Testis (tissue), 3 donors: ENCODE data around the gene TNFSF13. TPM values are rescaled to one million over a fixed set of nuclear protein-coding genes. Genes with fewer than 3 reads are reported as not detected.

ENCODE experiments used
- DNase-seq: peaks from one replicate; pipeline ENCODE4 v3.0.0-alpha.2; 2019
- H3K27ac ChIP-seq, 2 donors: fragments of 200-600 bp; sonication (generic); one replicate each; pipeline ENCODE4 v1.5.1; 2019
- H3K27me3 ChIP-seq: fragments of 200-600 bp; sonication (generic); one replicate; pipeline ENCODE4 v1.5.1; 2019
- H3K36me3 ChIP-seq: fragments of 200-600 bp; sonication (generic); one replicate; pipeline ENCODE4 v1.5.1; 2017; ENCODE audit warnings: low read depth; ENCODE audit errors: missing control alignments
- H3K4me1 ChIP-seq: fragments of 200-600 bp; sonication (generic); one replicate; pipeline ENCODE4 v1.5.1; 2019
- H3K4me3 ChIP-seq, 2 donors: fragments of 200-600 bp; sonication (generic); one replicate each; pipeline ENCODE4 v1.5.1; 2017 to 2019
- H3K9me3 ChIP-seq: fragments of 200-600 bp; sonication (generic); one replicate; pipeline ENCODE4 v1.5.1; 2017
- POLR2A ChIP-seq: fragments of 450-650 bp; IDR thresholded peaks from one replicate; pipeline ENCODE4 v1.6.1; 2017; ENCODE audit warnings: antibody characterized with exemption, mild to moderate bottlenecking, moderate library complexity
- WGBS, 2 donors: methylation state at CpG; one replicate each; pipeline ENCODE4 v1.1.5; 2018; 5-methylcytosine and 5-hydroxymethylcytosine counted together
- intact Hi-C: fragments of 100-400 bp; cut with DNase I; formaldehyde crosslinking; loops from one replicate; pipeline ENCODE4 v1.15.1; 2023; ENCODE audit warnings: low total_unique reads
- polyA plus RNA-seq: library from polyadenylated mRNA; stranded (reverse); fragments of 350-450 nt; fragmentation: Illumina TruSeq; extraction: RNeasy Lipid Tissue Mini Kit (QIAGEN cat#74804); gene quantifications from one replicate; pipeline ENCODE4 v1.2.3, GENCODE V29; 2014; ENCODE audit warnings: low read depth, low replicate concordance; ENCODE audit not compliant: insufficient read depth
- total RNA-seq, 2 donors: library from RNA; depleted of rRNA; stranded (reverse); fragments of >200 nt; gene quantifications; one replicate each; pipeline ENCODE4 v1.2.3, GENCODE V29; 2016
- TF ChIP-seq, protein P1 (sequence below), 3 experiments: fragments of 450-650 bp in 2 of 3; fragments of 200-600 bp in 1 of 3; sonication (generic) in 1 of 3; IDR thresholded peaks; one replicate each; pipeline ENCODE4 v1.5.1; 2016 to 2019; ENCODE audit warnings: antibody characterized with exemption in 3 of 3, mild to moderate bottlenecking in 2 of 3, moderate library complexity in 1 of 3

Gene TNFSF13
- total and polyA plus RNA-seq, 3 donors from 2014 or later, result 1.2 to 11.5 (median 5.1) TPM

DNA sequence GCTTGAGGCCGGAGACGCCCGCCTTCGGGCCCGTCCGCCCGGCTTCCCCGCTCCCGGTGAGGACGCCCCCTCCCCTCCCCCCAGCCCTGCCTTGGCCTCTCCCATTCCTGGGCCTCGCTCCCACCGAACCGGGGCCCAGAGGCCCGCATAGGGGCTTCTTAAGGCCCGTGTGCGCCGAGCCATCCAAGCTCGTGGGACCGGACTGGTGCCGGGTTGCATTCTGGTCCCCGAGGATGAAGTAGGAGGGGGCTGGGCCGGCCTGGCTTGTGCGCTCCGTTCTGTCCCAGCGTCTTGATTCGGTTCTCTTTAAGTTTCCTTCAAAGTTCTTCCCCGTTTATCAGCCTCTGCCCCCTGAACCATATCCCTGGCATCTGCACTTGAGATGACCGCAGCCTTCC, 3.7 kb downstream of the TNFSF13 start:
- DNase-seq, result no peak
- intact Hi-C loops, result loop anchor here (10.0 kb wide), 1 partner anchor 207 kb away; the partner anchor contains the start of genes KCTD11 and TMEM95
- Histone ChIP-seq H3K27me3 (no peaks in the 10 kb centered on the region), H3K27ac (peak overlapping the region; percentile 67 to 92), H3K4me1 (peaks cover 53% of the 10 kb centered on the region), H3K36me3 (no peaks in the 10 kb centered on the region), H3K4me3 (peak overlapping the region; percentile 76 to 93), H3K9me3 (no peaks in the 10 kb centered on the region)
- TF ChIP-seq, protein P1, sequence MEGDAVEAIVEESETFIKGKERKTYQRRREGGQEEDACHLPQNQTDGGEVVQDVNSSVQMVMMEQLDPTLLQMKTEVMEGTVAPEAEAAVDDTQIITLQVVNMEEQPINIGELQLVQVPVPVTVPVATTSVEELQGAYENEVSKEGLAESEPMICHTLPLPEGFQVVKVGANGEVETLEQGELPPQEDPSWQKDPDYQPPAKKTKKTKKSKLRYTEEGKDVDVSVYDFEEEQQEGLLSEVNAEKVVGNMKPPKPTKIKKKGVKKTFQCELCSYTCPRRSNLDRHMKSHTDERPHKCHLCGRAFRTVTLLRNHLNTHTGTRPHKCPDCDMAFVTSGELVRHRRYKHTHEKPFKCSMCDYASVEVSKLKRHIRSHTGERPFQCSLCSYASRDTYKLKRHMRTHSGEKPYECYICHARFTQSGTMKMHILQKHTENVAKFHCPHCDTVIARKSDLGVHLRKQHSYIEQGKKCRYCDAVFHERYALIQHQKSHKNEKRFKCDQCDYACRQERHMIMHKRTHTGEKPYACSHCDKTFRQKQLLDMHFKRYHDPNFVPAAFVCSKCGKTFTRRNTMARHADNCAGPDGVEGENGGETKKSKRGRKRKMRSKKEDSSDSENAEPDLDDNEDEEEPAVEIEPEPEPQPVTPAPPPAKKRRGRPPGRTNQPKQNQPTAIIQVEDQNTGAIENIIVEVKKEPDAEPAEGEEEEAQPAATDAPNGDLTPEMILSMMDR (IDR thresholded peaks at IDR 0.05), result no peak
- TF ChIP-seq POLR2A, result no peak
- WGBS, 2 donors, result 0% methylated on average over 14 to 27 of the region's 28 CpGs

DNA sequence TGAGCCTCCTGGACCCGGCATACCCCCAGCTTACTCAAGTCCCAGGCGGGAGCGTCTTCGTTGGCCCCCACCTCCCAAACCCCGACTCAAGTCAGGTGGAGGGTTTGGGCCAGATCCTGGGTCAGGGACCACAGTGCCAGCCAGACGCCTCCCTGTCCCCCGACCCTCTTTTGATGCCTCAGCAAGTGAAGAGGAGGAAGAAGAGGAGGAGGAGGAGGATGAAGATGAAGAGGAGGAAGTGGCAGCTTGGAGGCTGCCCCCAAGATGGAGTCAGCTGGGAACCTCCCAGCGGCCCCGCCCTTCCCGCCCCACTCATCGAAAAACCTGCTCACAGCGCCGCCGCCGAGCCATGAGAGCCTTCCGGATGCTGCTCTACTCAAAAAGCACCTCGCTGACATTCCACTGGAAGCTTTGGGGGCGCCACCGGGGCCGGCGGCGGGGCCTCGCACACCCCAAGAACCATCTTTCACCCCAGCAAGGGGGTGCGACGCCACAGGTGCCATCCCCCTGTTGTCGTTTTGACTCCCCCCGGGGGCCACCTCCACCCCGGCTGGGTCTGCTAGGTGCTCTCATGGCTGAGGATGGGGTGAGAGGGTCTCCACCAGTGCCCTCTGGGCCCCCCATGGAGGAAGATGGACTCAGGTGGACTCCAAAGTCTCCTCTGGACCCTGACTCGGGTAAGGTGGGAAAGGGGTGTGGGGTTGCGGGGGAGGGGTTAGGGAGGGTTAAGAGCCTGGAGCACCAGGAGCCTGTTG, 4.7 kb downstream of the TNFSF13 start:
- TF ChIP-seq POLR2A, result no peak
- TF ChIP-seq, protein P1 (IDR thresholded peaks at IDR 0.05), result no peak
- DNase-seq, result no peak
- WGBS, 2 donors, result 63 to 65% methylated on average over 22 to 30 of the region's 30 CpGs
- Histone ChIP-seq H3K9me3 (no peaks in the 10 kb centered on the region), H3K4me1 (peaks cover 42% of the 10 kb centered on the region), H3K36me3 (no peaks in the 10 kb centered on the region), H3K27ac (no peak overlapping the region), H3K4me3 (peak overlapping the region in 1 of 2 donors; percentile 76), H3K27me3 (no peaks in the 10 kb centered on the region)
- intact Hi-C loops, result loop anchor here (10.0 kb wide), 1 partner anchor 208 kb away; the partner anchor contains the start of genes KCTD11 and TMEM95

DNA sequence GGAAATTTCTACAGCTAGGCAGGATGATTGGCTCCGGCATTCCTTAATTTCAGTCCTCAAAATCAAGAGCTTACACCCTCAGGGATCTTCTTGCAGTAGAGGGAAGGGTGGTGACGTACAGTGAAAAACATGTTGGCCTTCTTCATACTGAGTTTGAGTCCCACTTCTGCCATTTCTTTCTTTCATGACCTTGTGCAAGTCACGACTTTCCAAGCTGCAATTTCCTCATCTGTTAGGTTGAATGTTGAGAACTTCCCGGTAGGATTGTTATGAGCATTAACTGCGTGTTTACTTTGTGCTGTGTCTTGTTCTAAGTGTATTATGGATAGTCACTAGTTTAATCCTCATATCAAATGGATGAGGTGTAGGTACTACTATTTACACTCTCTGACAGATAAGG, 11.0 kb downstream of the TNFSF13 start:
- no peaks in the 10 kb centered on the region for H3K27me3 ChIP-seq
- intact Hi-C loops, result loop anchor here (10.0 kb wide), 1 partner anchor 215 kb away; the partner anchor contains the start of genes KCTD11 and TMEM95
- no peaks in the 10 kb centered on the region for H3K9me3 ChIP-seq
- peaks cover 12% of the 10 kb centered on the region for H3K4me1 ChIP-seq
- DNase-seq, result no peak
- 76 to 86% methylated on average over 5 of the region's 5 CpGs for WGBS, 2 donors
- TF ChIP-seq, protein P1 (IDR thresholded peaks at IDR 0.05), result no peak
- no peak for TF ChIP-seq POLR2A
- H3K36me3 ChIP-seq, result no peaks in the 10 kb centered on the region
- no peak overlapping the region for H3K4me3 ChIP-seq
- no peak overlapping the region for H3K27ac ChIP-seq

DNA sequence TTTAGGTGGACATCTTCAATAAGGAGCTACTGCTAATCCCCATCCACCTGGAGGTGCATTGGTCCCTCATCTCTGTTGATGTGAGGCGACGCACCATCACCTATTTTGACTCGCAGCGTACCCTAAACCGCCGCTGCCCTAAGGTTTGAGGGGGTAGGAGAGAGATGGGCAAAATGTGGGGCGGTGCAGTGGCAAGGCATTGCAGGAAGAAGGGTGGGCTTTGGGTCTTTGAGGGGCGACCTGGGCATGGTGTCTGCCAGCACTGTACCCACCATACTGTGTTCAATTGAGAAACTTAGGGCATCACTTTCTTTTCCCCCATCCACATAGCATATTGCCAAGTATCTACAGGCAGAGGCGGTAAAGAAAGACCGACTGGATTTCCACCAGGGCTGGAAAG, 11.8 kb downstream of the TNFSF13 start:
- Histone ChIP-seq H3K4me1 (peaks cover 17% of the 10 kb centered on the region), H3K27ac (no peak overlapping the region), H3K27me3 (no peaks in the 10 kb centered on the region), H3K36me3 (no peaks in the 10 kb centered on the region), H3K9me3 (no peaks in the 10 kb centered on the region), H3K4me3 (no peak overlapping the region)
- no peak for TF ChIP-seq POLR2A
- TF ChIP-seq, protein P1 (IDR thresholded peaks at IDR 0.05), result no peak
- DNase-seq, result no peak
- 94 to 98% methylated on average over 10 of the region's 10 CpGs for WGBS, 2 donors
- intact Hi-C loops, result no loop called here

DNA sequence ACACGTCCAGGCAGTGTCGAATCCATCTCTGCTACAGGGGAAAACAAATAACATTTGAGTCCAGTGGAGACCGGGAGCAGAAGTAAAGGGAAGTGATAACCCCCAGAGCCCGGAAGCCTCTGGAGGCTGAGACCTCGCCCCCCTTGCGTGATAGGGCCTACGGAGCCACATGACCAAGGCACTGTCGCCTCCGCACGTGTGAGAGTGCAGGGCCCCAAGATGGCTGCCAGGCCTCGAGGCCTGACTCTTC, 13.7 kb downstream of the TNFSF13 start:
- Histone ChIP-seq H3K4me1 (peaks cover 17% of the 10 kb centered on the region), H3K36me3 (no peaks in the 10 kb centered on the region), H3K4me3 (peak overlapping the region; percentile 100), H3K27ac (peak overlapping the region; percentile 66 to 93), H3K27me3 (no peaks in the 10 kb centered on the region), H3K9me3 (no peaks in the 10 kb centered on the region)
- no peak for DNase-seq
- intact Hi-C loops, result no loop called here
- 0 to 3% methylated on average over 4 to 11 of the region's 11 CpGs for WGBS, 2 donors
- TF ChIP-seq, protein P1 (IDR thresholded peaks at IDR 0.05), result no peak
- no peak for TF ChIP-seq POLR2A
